ENCODE data around the gene ATP7B.

Gene ATP7B

GRCh38 chr13:51976890-51977289, 34.4 kb downstream of the ATP7B start:
- DNase-seq (no peak), ATAC-seq (ENCODE audit: insufficient read depth, low read depth) (no peak)
- Histone ChIP-seq H3K9ac (ENCODE audit: low read depth, low read length) (no peak overlapping the region), H3K4me2 (ENCODE audit: insufficient read depth, low read length) (no peak overlapping the region), H3K27me3 (ENCODE audit: insufficient read depth, low read length, poor library complexity) (no peaks in the 10 kb centered on the region), H3K4me3 (ENCODE audit: low read depth in 1 of 2, low read length in 2 of 2) (no peak overlapping the region), H3K4me1 (ENCODE audit: insufficient read depth, low read length) (no peaks in the 10 kb centered on the region), H3K79me2 (ENCODE audit: insufficient read depth, low read length) (no peaks in the 10 kb centered on the region), H4K20me1 (ENCODE audit: insufficient read depth, low read length) (no peaks in the 10 kb centered on the region), H3K36me3 (ENCODE audit: insufficient read depth, low read length) (no peaks in the 10 kb centered on the region), H3K27ac (ENCODE audit: low read length) (no peak overlapping the region), H3K9me3 (ENCODE audit: insufficient read depth, low read length, severe bottlenecking) (no peaks in the 10 kb centered on the region), H2AFZ (ENCODE audit: low read depth, low read length) (no peak overlapping the region)
- TF ChIP-seq EZH2 (IDR thresholded peaks at IDR 0.05; ENCODE audit: borderline replicate concordance, low read depth, low read length, severe bottlenecking) = no peak
- TF ChIP-seq, protein P1, sequence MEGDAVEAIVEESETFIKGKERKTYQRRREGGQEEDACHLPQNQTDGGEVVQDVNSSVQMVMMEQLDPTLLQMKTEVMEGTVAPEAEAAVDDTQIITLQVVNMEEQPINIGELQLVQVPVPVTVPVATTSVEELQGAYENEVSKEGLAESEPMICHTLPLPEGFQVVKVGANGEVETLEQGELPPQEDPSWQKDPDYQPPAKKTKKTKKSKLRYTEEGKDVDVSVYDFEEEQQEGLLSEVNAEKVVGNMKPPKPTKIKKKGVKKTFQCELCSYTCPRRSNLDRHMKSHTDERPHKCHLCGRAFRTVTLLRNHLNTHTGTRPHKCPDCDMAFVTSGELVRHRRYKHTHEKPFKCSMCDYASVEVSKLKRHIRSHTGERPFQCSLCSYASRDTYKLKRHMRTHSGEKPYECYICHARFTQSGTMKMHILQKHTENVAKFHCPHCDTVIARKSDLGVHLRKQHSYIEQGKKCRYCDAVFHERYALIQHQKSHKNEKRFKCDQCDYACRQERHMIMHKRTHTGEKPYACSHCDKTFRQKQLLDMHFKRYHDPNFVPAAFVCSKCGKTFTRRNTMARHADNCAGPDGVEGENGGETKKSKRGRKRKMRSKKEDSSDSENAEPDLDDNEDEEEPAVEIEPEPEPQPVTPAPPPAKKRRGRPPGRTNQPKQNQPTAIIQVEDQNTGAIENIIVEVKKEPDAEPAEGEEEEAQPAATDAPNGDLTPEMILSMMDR (IDR thresholded peaks at IDR 0.05; ENCODE audit: borderline replicate concordance, extremely low read depth, low read length, poor library complexity, severe bottlenecking) = no peak

GRCh38 chr13:51976423-51976822, 34.8 kb downstream of the ATP7B start:
- H3K36me3 ChIP-seq (ENCODE audit: insufficient read depth, low read length) = no peaks in the 10 kb centered on the region
- no peaks in the 10 kb centered on the region for H3K4me1 ChIP-seq (ENCODE audit: insufficient read depth, low read length)
- H3K79me2 ChIP-seq (ENCODE audit: insufficient read depth, low read length) = no peaks in the 10 kb centered on the region
- TF ChIP-seq, protein P1 (IDR thresholded peaks at IDR 0.05; ENCODE audit: borderline replicate concordance, extremely low read depth, low read length, poor library complexity, severe bottlenecking) = no peak
- TF ChIP-seq EZH2 (IDR thresholded peaks at IDR 0.05; ENCODE audit: borderline replicate concordance, low read depth, low read length, severe bottlenecking) = no peak
- H3K9ac ChIP-seq (ENCODE audit: low read depth, low read length) = no peak overlapping the region
- no peak for DNase-seq
- no peak overlapping the region for H3K4me2 ChIP-seq (ENCODE audit: insufficient read depth, low read length)
- H3K4me3 ChIP-seq (ENCODE audit: low read depth in 1 of 2, low read length in 2 of 2) = no peak overlapping the region
- H4K20me1 ChIP-seq (ENCODE audit: insufficient read depth, low read length) = no peaks in the 10 kb centered on the region
- ATAC-seq (ENCODE audit: insufficient read depth, low read depth) = no peak
- no peak overlapping the region for H2AFZ ChIP-seq (ENCODE audit: low read depth, low read length)
- H3K27ac ChIP-seq (ENCODE audit: low read length) = no peak overlapping the region
- no peaks in the 10 kb centered on the region for H3K27me3 ChIP-seq (ENCODE audit: insufficient read depth, low read length, poor library complexity)
- no peaks in the 10 kb centered on the region for H3K9me3 ChIP-seq (ENCODE audit: insufficient read depth, low read length, severe bottlenecking)

GRCh38 chr13:51974482-51974881, 36.8 kb downstream of the ATP7B start:
- no peak overlapping the region for H2AFZ ChIP-seq (ENCODE audit: low read depth, low read length)
- no peaks in the 10 kb centered on the region for H3K9me3 ChIP-seq (ENCODE audit: insufficient read depth, low read length, severe bottlenecking)
- H4K20me1 ChIP-seq (ENCODE audit: insufficient read depth, low read length) = no peaks in the 10 kb centered on the region
- no peak overlapping the region for H3K4me3 ChIP-seq (ENCODE audit: low read depth in 1 of 2, low read length in 2 of 2)
- no peaks in the 10 kb centered on the region for H3K27me3 ChIP-seq (ENCODE audit: insufficient read depth, low read length, poor library complexity)
- no peaks in the 10 kb centered on the region for H3K79me2 ChIP-seq (ENCODE audit: insufficient read depth, low read length)
- no peak overlapping the region for H3K27ac ChIP-seq (ENCODE audit: low read length)
- ATAC-seq (ENCODE audit: insufficient read depth, low read depth) = no peak
- no peak overlapping the region for H3K4me2 ChIP-seq (ENCODE audit: insufficient read depth, low read length)
- no peak for DNase-seq
- H3K9ac ChIP-seq (ENCODE audit: low read depth, low read length) = no peak overlapping the region
- TF ChIP-seq, protein P1 (IDR thresholded peaks at IDR 0.05; ENCODE audit: borderline replicate concordance, extremely low read depth, low read length, poor library complexity, severe bottlenecking) = no peak
- TF ChIP-seq EZH2 (IDR thresholded peaks at IDR 0.05; ENCODE audit: borderline replicate concordance, low read depth, low read length, severe bottlenecking) = no peak
- H3K36me3 ChIP-seq (ENCODE audit: insufficient read depth, low read length) = no peaks in the 10 kb centered on the region
- peaks cover 10% of the 10 kb centered on the region for H3K4me1 ChIP-seq (ENCODE audit: insufficient read depth, low read length)

Measured in DND-41 (cell line).